ENCODE measurements around the gene ACOXL.

The ACOXL gene

DNA sequence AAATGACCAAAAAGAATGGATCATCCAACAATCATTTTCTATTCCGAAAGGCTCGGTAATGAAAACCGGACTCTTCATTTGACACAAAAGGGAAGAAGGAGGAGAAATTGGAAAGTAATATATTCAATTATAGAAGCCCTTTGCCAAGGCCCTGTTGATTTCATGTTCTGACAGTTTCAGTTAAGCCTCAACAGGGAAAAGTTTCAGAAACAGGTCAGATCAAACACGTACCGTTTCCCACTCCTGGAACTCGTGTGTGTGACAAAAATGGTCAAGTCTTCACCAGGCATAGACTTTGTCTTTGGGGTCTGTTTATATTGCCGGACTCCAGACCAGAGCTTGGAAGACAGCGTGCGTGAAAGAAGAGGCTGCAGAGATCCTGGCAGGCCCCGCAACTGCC lies 287.0 kb downstream of the ACOXL start (continued):
- TF ChIP-seq ZNF292 (tag by site-specific recombination; IDR thresholded peaks at IDR 0.05; ENCODE audit: borderline replicate concordance, low read depth) (no peak), ZNF473 (tag by site-specific recombination; IDR thresholded peaks at IDR 0.05) (no peak), ZNF214 (tag by site-specific recombination; IDR thresholded peaks at IDR 0.05; ENCODE audit: borderline replicate concordance) (no peak), ZNF777 (tag by site-specific recombination; IDR thresholded peaks at IDR 0.05; ENCODE audit: borderline replicate concordance) (no peak)

DNA sequence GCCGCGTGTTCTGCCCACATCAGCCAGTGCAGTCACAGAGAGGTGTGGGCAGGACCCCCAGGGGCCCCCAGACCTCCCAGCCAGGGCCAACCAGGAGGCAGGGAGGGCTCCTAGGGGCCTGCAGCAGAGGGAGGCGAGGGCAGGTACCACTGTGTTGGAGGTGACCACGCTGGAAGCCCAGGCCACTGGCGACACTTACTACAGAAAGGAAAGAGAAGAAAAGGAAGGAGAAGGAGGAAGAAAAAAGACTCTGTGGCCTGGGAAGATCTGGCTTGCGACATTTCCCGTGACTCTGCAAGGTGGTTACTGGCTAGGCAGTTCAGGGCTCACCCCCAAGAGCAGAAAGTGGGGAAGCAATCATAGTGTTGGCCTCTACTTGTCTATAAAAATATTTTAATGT lies 290.3 kb downstream of the ACOXL start:
- H3K36me3 ChIP-seq (ENCODE audit: control insufficient read depth in 2 of 2, insufficient read depth in 1 of 2, low read length in 2 of 2) = no peaks in the 10 kb centered on the region
- CTCF ChIA-PET = no interaction called here

More for the DNA sequence above, 290.3 kb downstream of the ACOXL start:
- H3K9me3 ChIP-seq (ENCODE audit: control insufficient read depth, insufficient read depth, low read depth, low read length) = no peaks in the 10 kb centered on the region
- POLR2A ChIA-PET = no interaction called here
- TF ChIP-seq ZNF394 (tag by site-specific recombination; IDR thresholded peaks at IDR 0.05; ENCODE audit: borderline replicate concordance) (no peak), ZNF324 (tag by site-specific recombination; IDR thresholded peaks at IDR 0.05) (no peak), ZNF214 (tag by site-specific recombination; IDR thresholded peaks at IDR 0.05; ENCODE audit: borderline replicate concordance) (no peak), KLF10 (tag by site-specific recombination; IDR thresholded peaks at IDR 0.05) (no peak), GFI1B (tag by site-specific recombination; IDR thresholded peaks at IDR 0.05) (no peak), ZNF362 (tag by site-specific recombination; IDR thresholded peaks at IDR 0.05) (no peak), SETDB1 (IDR thresholded peaks at IDR 0.05; ENCODE audit: insufficient read length, low read length) (no peak), KLF8 (tag by site-specific recombination; IDR thresholded peaks at IDR 0.05) (no peak), ZNF624 (tag by site-specific recombination; IDR thresholded peaks at IDR 0.05) (no peak), ZBTB17 (tag by site-specific recombination; IDR thresholded peaks at IDR 0.05) (no peak), ZNF600 (tag by site-specific recombination; IDR thresholded peaks at IDR 0.05) (no peak), ZFP69B (tag by site-specific recombination; IDR thresholded peaks at IDR 0.05) (no peak), ZFP3 (tag by site-specific recombination; IDR thresholded peaks at IDR 0.05; ENCODE audit: low read depth) (no peak), CTCF (tag by site-specific recombination; IDR thresholded peaks at IDR 0.05) (no peak), PRDM2 (tag by site-specific recombination; IDR thresholded peaks at IDR 0.05; ENCODE audit: borderline replicate concordance) (no peak)
- TF ChIP-seq, protein P1, sequence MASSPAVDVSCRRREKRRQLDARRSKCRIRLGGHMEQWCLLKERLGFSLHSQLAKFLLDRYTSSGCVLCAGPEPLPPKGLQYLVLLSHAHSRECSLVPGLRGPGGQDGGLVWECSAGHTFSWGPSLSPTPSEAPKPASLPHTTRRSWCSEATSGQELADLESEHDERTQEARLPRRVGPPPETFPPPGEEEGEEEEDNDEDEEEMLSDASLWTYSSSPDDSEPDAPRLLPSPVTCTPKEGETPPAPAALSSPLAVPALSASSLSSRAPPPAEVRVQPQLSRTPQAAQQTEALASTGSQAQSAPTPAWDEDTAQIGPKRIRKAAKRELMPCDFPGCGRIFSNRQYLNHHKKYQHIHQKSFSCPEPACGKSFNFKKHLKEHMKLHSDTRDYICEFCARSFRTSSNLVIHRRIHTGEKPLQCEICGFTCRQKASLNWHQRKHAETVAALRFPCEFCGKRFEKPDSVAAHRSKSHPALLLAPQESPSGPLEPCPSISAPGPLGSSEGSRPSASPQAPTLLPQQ (tag by site-specific recombination; IDR thresholded peaks at IDR 0.05) = no peak
- no peak overlapping the region for H3K4me3 ChIP-seq (ENCODE audit: low read depth, low read length)
- no peak overlapping the region for H3K27ac ChIP-seq (ENCODE audit: extremely low read depth, low read depth, low read length)
- no peaks in the 10 kb centered on the region for H3K4me1 ChIP-seq (ENCODE audit: control insufficient read depth, insufficient read depth, low read length)

Data from HEK293 (cell line).